HG02973 (cell line): Measurements from ENCODE around the gene SUMO3.
"Not testable (repeated sequence)": the region's sequence is repeated elsewhere in the genome, so short reads cannot be mapped to it uniquely, and the experiment has no call there.

Experiments used
- ATAC-seq: cut with Tn5 transposase; IDR thresholded peaks from one replicate; pipeline ENCODE4 v1.9.1; 2021; ENCODE audit warnings: moderate library complexity; ENCODE audit not compliant: unreplicated experiment

SUMO3 gene

GRCh38 chr21:44847261-44848056 is 29.6 kb upstream of the SUMO3 start:
- no peak for ATAC-seq

DNA sequence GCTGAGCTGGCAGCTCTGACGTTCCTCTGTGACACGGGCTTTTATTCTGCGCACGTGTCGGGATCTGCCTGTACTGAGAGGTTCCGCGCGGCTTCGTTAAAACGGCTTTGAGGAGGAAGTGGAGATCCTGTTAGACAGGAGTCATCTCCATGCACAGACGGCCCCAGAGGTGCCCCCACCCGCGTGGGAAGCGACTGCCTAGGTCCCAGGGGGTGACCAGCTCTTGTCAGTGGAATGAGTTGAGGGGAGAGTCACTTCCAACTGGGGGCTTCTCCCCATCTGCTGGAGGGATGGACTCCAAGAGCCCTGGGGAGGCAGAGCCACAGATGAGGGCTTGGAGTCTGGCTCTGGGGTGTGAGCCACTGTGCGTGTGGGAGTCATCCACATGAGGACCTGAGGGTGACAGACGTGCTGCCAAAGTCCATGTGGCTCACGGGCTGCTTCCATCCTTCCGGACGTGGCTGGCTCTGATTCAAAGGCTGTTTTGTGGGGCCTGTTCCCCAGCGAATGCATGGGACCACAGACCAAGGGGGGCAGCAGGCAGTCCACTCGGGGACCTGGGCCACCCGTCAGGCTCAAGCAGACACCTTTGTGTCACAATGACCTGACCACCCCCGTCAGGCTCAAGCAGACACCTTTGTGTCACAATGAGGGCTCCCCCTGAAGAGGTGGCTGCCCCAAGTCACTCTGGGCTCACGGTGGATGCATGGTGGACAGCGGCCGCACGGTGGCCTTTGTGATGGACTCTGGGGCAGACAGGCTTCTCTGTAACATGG is 28.8 kb upstream of the SUMO3 start:
- ATAC-seq: no peak

GRCh38 chr21:44846224-44846484 is 28.3 kb upstream of the SUMO3 start:
- ATAC-seq: no peak

GRCh38 chr21:44845418-44846223 is 27.8 kb upstream of the SUMO3 start:
- ATAC-seq: no peak

DNA sequence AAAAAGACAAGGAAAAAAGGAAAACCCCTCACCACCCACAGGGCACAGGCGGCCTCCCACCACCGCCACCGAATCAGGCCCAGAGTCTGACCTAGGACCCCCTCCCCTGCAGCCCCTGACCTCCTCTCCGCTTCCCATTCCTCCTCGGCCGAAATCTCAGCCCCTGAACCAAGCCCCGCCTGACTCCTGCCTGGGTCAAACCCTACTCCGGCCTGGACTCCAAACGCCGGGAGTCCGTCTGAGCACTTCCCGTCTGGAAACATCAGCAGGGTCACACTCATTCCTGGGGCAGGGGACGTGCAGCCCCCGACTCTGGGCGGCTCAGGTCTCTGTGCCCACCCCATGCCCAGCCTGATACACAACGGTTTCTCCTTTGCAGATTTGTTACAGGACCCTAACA is 26.4 kb upstream of the SUMO3 start:
- no peak for ATAC-seq

- no peak for ATAC-seq
These were observed 25.0 kb upstream of the SUMO3 start for GRCh38 chr21:44842721-44843445.

GRCh38 chr21:44842087-44842486 is 24.2 kb upstream of the SUMO3 start:
- ATAC-seq: no peak

- no peak for ATAC-seq
These were observed 22.9 kb upstream of the SUMO3 start for GRCh38 chr21:44840771-44841170.

DNA sequence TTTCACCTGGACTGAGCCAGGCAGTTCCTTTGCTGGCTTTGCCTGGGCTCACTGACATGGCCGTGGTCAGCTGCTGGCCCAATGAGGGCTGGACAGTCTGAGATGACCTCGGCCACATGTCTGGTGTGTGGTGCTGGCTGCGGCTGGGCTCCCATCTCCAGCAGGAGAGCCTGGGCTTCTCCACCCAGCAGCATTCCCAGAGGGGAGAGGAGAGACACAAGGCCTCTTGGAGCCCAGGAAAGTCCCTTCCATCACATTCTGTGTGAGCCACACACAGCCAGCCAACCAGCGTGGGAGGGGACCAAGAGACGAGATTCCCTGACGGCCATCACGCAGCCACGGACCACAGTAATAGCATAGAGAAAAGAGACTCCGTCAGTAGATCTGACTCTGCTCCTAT is 21.1 kb upstream of the SUMO3 start:
- ATAC-seq: no peak

- ATAC-seq: no peak
These were observed 20.4 kb upstream of the SUMO3 start for GRCh38 chr21:44838039-44838895.

DNA sequence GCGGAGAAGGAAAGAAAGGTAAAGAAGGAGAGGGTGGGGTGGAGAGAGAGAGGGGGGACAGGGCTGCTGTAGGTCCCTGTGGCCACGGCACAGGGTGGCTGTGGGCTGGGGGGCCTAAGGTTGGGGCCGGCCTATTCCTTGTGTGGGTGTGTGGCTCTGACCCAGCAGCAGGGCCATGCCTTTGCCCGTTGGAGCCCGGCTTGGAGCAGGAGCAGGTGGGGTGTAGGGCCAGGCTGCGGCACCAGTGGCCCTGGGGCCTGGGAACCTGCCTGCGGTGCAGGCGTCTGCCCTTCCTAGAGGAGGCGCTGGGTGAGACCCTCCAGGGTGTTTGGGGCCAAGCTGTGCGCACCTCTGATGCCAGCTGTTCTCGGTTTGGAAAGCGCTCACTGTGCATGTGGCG is 19.7 kb upstream of the SUMO3 start:
- ATAC-seq: no peak

GRCh38 chr21:44836666-44837471 is 19.0 kb upstream of the SUMO3 start:
- ATAC-seq: no peak

DNA sequence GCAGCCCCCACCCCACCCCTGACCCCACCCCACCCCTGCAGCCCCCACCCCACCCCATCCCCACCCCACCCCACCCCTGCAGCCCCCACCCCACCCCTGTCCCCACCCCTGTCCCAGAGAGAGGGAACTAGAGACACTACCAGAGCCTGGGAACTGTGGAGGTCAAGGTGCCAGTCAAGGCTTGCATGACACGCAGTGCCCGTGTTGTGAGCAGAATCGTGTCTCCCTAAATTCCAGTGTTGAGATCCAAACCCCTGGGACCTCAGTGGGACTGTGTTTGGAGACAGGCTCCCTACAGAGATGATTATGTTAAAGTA is 18.4 kb upstream of the SUMO3 start:
- no peak for ATAC-seq

GRCh38 chr21:44835647-44835973 is 17.7 kb upstream of the SUMO3 start:
- no peak for ATAC-seq

DNA sequence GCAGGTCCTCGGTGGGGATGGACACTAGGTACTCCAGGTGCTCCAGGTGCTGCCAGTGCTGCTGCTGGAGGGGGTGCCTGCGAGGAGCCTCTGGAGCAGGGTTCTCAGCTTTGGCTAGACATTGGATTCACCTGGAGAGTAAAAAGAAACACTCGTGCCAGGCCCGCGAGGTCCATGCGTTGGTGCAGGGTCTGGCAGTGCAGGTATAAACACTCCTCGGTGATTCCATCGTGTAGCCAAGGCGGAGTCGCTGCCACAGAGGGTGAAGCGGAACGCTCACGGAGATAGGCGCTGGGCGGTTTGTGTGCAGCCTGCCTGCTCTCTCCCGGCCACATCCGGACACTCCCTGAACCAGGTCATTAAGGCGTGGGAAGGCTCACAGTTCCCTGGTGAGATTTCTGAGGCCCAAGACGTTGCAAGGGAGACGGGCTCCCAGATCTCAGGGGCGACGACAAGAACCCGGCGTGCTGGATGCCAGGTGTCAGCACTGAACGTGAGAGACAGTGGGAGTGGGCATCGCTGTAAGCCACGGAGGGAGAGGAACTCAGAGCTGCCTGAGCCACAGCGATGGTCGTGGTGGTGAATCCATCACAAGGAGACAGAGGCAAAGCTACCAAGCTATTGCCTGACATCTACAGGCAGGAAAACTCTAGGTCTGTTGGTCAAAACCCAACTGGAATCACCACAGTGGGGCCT is 17.2 kb upstream of the SUMO3 start:
- no peak for ATAC-seq

- no peak for ATAC-seq
These were observed 16.5 kb upstream of the SUMO3 start for GRCh38 chr21:44834231-44834950.

DNA sequence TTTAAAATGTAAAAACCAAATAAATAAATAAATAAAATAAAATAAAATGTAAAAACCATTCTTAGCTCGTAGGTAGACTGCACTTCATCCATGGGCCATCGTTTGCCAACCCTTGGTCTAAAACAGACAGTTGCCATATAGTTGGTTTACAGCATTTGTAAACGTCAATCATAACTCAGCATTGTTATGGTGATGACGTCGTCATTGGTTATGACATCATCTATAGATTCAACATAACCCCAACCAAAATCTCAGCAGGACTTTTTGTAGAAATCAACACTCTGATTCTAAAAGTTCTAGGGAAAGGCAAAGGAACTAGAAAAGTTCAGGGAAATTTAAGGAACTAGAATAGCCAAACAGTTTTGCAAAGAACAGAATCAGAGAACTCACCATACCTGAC is 15.8 kb upstream of the SUMO3 start:
- no peak for ATAC-seq

DNA sequence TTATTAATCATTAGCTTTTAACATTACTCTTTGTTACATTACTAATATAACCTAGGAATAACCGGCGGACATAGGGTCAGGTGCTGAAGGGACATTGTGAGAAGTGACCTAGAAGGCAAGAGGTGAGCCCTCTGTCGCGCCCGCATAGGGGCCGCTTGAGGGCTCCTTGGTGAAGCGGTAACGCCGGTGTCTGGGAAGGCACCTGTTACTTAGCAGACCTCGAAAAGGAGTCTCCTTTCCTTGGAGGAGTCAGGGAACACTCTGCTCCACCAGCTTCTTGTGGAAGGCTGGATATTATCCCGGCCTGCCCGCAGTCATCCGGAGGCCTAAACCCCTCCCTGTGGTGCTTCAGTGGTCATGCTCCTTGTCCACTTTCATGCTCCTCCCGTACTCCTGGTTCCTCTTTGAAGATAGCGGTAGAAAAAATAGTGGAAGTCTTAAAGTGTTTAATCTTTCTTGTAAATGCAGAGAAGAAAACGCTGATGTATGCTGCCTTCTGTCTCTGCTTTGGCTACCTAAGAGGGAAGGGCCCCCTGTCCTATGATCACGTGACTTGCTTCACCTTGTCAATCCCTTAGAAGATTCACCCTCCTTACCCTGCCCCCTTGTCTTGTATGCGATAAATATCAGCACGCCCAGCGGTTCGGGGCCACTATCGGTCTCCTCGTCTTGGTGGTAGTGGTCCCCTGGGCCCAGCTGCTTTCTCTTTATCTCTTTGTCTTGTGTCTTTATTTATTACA is 14.8 kb upstream of the SUMO3 start:
- not testable (repeated sequence) for ATAC-seq
